Raji (cell line): Measurements from ENCODE around the gene PITPNM2.

ENCODE experiments used
- POLR2A ChIP-seq: IDR thresholded peaks from 2 replicates; pipeline ENCODE4 v1.6.1; 2011; ENCODE audit warnings: low read depth, low read length, control low read depth; ENCODE audit not compliant: insufficient read depth

PITPNM2 gene

GRCh38 chr12:123134271-123134671, 16.6 kb downstream of the PITPNM2 start:
- TF ChIP-seq POLR2A: no peak

- no peak for TF ChIP-seq POLR2A
Observed at GRCh38 chr12:123133701-123134100, 17.2 kb downstream of the PITPNM2 start.

GRCh38 chr12:123132951-123133619, 17.8 kb downstream of the PITPNM2 start:
- no peak for TF ChIP-seq POLR2A

- no peak for TF ChIP-seq POLR2A
Observed at GRCh38 chr12:123131879-123132402, 18.9 kb downstream of the PITPNM2 start.

GRCh38 chr12:123131291-123131832, 19.5 kb downstream of the PITPNM2 start:
- no peak for TF ChIP-seq POLR2A

GRCh38 chr12:123129621-123130020, 21.3 kb downstream of the PITPNM2 start:
- TF ChIP-seq POLR2A: no peak

- no peak for TF ChIP-seq POLR2A
Observed at GRCh38 chr12:123127182-123127495, 23.8 kb downstream of the PITPNM2 start.

GRCh38 chr12:123126294-123127181, 24.4 kb downstream of the PITPNM2 start:
- no peak for TF ChIP-seq POLR2A

GRCh38 chr12:123122626-123123025, 28.3 kb downstream of the PITPNM2 start:
- no peak for TF ChIP-seq POLR2A

- TF ChIP-seq POLR2A: no peak
Observed at GRCh38 chr12:123121670-123122069, 29.2 kb downstream of the PITPNM2 start.

- no peak for TF ChIP-seq POLR2A
Observed at GRCh38 chr12:123120452-123121166, 30.3 kb downstream of the PITPNM2 start.

GRCh38 chr12:123119808-123120207, 31.1 kb downstream of the PITPNM2 start:
- no peak for TF ChIP-seq POLR2A

GRCh38 chr12:123118497-123118896, 32.4 kb downstream of the PITPNM2 start:
- no peak for TF ChIP-seq POLR2A

- TF ChIP-seq POLR2A: no peak
Observed at GRCh38 chr12:123115409-123116121, 35.3 kb downstream of the PITPNM2 start.

GRCh38 chr12:123114304-123115083, 36.4 kb downstream of the PITPNM2 start:
- TF ChIP-seq POLR2A: no peak
